HG02884 (cell line): ENCODE data around the gene WIZ.

Experiments used
- ATAC-seq: cut with Tn5 transposase; IDR thresholded peaks from one replicate; pipeline ENCODE4 v1.9.1; 2021; ENCODE audit warnings: mild to moderate bottlenecking, moderate library complexity; ENCODE audit not compliant: unreplicated experiment

WIZ gene

DNA sequence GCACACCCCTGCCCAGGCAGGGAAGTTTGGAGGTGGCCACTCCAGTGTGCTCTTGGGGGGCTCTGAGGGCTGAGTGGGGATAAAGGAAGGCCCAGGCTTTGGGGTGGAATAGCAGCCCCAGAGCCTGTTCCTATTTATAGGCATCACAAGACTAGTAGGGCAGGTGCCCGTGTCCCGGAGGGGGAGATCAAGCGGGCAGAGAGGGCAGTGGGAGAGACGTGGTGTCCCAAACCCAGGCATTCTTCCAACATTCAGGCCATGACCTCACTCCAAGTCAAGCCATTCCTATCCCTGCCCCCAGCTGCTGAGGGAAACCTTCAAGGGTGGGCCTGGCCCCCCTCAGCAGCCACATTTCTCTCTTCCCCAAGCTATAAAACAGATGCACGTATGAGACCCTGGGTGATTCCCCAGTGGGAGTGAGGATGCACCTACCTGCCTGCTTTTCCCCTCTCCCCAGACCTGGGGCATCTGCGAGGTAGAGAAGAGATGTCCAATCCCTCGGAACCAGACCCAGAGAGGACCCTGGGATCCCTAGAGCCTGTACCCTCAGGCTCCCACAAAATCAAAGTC lies 3.9 kb downstream of the WIZ start:
- ATAC-seq: no peak

GRCh38 chr19:15445227-15445605 lies 4.5 kb downstream of the WIZ start:
- no peak for ATAC-seq

- no peak for ATAC-seq
These were observed 5.1 kb downstream of the WIZ start for GRCh38 chr19:15444505-15445226.

DNA sequence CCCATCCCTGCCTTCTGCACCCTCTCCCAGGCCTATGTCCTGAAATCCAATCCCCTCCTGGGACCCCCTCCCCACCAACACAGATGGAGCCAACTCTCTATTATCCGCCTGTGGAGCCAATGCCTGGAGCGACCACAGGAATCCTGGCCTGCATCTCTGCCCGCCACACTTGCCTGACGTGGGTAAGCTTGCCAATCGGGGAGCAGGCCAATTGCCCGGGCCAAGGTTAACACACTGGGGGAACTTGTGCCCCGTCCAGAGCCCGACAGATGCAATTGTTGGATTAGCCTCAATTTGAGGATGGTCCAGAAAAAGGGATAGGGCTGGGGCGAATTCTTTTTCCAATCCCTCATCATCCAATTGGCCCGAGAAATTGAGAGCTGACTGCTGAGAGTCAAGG lies 5.9 kb downstream of the WIZ start:
- ATAC-seq: no peak

- ATAC-seq: no peak
These were observed 6.4 kb downstream of the WIZ start for GRCh38 chr19:15443325-15443724.

GRCh38 chr19:15442142-15442920 lies 7.4 kb downstream of the WIZ start:
- ATAC-seq: no peak

- ATAC-seq: no peak
These were observed 8.4 kb downstream of the WIZ start for GRCh38 chr19:15441317-15441716.

DNA sequence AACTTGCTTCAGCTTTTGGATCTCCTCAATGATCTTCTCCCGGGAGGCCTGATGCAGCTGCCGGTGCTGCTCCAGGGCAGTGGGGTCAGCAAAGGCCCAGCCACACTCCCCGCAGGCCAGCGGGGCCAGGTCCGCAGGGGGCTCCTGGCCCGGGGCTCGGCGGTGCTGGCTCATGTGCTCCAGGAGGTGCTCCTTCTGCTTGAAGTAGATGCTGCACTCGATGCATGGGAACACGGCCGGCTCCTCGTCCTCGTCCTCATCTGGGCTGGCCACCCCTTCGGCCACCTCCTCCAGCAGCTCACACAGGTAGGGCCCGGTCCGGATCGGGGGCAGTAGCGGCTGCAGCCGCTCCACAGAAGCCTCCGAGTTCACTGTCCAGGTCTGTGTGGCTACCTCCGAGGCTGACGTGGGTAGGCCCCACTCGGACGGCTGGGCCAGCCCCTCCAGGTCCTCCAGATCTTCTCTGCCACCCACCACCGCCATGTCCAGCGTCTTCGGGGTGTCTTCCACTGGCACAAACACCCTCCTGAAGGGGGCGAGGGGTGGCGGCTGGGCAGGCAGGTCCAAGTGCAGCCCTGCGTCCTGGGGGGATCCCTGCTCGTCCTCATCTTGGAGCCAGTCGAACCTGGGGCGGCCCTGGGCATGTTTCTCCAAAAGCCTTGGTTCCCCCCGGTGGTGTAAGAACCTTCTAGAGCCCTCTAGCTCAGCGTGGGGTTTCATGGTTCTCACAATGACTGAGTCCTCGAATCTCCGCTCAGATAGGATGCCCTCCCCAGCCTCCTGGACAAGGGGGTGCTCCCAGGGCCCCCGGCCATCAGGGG lies 9.7 kb downstream of the WIZ start:
- ATAC-seq: no peak

- no peak for ATAC-seq
These were observed 10.5 kb downstream of the WIZ start for GRCh38 chr19:15439078-15439799.

DNA sequence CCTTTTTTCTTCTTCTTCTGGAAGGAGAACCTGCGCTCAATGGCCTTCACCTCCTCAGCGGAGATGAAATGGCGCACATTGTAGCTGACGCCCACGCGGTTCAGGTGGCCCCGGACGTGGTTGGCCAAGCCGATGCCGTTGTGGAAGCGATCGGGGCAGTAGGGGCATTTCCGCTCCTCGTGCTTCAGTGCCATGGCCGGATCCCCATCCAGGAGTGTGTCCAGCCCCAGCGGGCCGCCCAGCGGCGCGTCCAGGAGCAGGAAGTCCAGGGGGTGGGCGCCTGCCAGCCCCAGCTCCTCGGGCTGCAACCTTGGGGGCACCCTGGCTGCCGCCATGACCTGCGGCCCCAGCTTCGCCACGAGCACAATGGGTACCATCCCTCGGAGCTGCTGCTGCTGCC lies 11.2 kb downstream of the WIZ start:
- no peak for ATAC-seq

DNA sequence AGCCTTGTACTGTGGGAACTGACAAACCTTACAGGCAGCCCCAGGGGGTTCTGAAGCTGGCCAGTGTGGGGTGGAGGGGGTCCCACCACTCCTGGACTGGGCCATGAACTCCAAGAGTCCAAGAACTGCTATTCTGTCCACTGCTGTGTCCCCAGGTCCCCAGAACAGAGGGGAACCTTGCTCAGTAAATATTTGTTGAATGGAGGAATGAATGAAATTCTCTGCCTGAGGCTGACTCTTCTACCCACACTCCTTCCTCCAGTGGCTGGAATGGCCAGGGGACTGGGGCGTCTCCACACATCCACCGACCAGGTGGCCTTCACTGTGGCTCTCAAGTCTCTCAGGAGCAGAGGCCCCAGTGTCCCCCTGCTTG lies 11.6 kb downstream of the WIZ start:
- ATAC-seq: no peak

GRCh38 chr19:15437355-15438123 lies 12.2 kb downstream of the WIZ start:
- no peak for ATAC-seq

GRCh38 chr19:15436826-15437110 lies 13.0 kb downstream of the WIZ start:
- no peak for ATAC-seq

GRCh38 chr19:15436012-15436825 lies 13.5 kb downstream of the WIZ start:
- no peak for ATAC-seq

- no peak for ATAC-seq
These were observed 16.2 kb downstream of the WIZ start for GRCh38 chr19:15433519-15434069.

GRCh38 chr19:15432629-15433518 lies 16.9 kb downstream of the WIZ start:
- no peak for ATAC-seq

GRCh38 chr19:15432018-15432494 lies 17.7 kb downstream of the WIZ start:
- ATAC-seq: no peak
